Stimulated activated CD8-positive, alpha-beta memory T cell treated with anti-CD3 and anti-CD28 coated beads, Interleukin-15, amount 100 ng/mL, for 48 hours (primary cell): ENCODE data around the gene CD276.
"Not testable (repeated sequence)": the region's sequence is repeated elsewhere in the genome, so short reads cannot be mapped to it uniquely, and the experiment has no call there.

Experiments used
- DNase-seq, 2 donors: peaks; one replicate each; pipeline ENCODE4 v3.0.0-alpha.2; 2020; ENCODE audit warnings: low read depth in 2 of 2

The CD276 gene

GRCh38 chr15:73709686-73710085, 25.5 kb downstream of the CD276 start:
- DNase-seq = no peak

- no peak for DNase-seq
Observed at GRCh38 chr15:73710321-73710720, 26.1 kb downstream of the CD276 start.

- no peak for DNase-seq
Observed at GRCh38 chr15:73711526-73711925, 27.3 kb downstream of the CD276 start.

- no peak for DNase-seq
Observed at GRCh38 chr15:73712107-73712506, 27.9 kb downstream of the CD276 start.

GRCh38 chr15:73714695-73715301, 30.6 kb downstream of the CD276 start:
- DNase-seq = no peak

GRCh38 chr15:73715417-73715816, 31.2 kb downstream of the CD276 start:
- no peak for DNase-seq

- no peak for DNase-seq
Observed at GRCh38 chr15:73716417-73716816, 32.2 kb downstream of the CD276 start.

GRCh38 chr15:73717206-73717605, 33.0 kb downstream of the CD276 start:
- no peak for DNase-seq

- DNase-seq = no peak
Observed at GRCh38 chr15:73717802-73718201, 33.6 kb downstream of the CD276 start.

- no peak for DNase-seq
Observed at GRCh38 chr15:73718694-73719093, 34.5 kb downstream of the CD276 start.

GRCh38 chr15:73722425-73722824, 38.2 kb downstream of the CD276 start:
- no peak for DNase-seq

- no peak for DNase-seq
Observed at GRCh38 chr15:73723191-73723590, 39.0 kb downstream of the CD276 start.

GRCh38 chr15:73724212-73724611, 40.0 kb downstream of the CD276 start:
- DNase-seq = no peak

GRCh38 chr15:73727330-73727976, 43.3 kb downstream of the CD276 start:
- DNase-seq = no peak

- not testable (repeated sequence) for DNase-seq
Observed at GRCh38 chr15:73732051-73732450, 47.9 kb downstream of the CD276 start.

- no peak for DNase-seq
Observed at GRCh38 chr15:73732930-73733329, 48.7 kb downstream of the CD276 start.

GRCh38 chr15:73737535-73737934, 53.4 kb downstream of the CD276 start:
- no peak for DNase-seq

GRCh38 chr15:73740152-73741048, 56.2 kb downstream of the CD276 start:
- DNase-seq = no peak

- no peak for DNase-seq
Observed at GRCh38 chr15:73741321-73741836, 57.2 kb downstream of the CD276 start.

GRCh38 chr15:73744293-73744692, 60.1 kb downstream of the CD276 start:
- DNase-seq = no peak

- DNase-seq = no peak
Observed at GRCh38 chr15:73745073-73745472, 60.9 kb downstream of the CD276 start.

GRCh38 chr15:73746261-73746660, 62.1 kb downstream of the CD276 start:
- no peak for DNase-seq

GRCh38 chr15:73746883-73747282, 62.7 kb downstream of the CD276 start:
- DNase-seq = no peak
